ENCODE results near the gene THOP1. TPM values are rescaled to one million over a fixed set of nuclear protein-coding genes. Genes with fewer than 3 reads are reported as not detected.

Gene THOP1
- total and polyA plus RNA-seq, 2 donors from 2014 or later: 36.8 to 42.9 TPM

- FAIRE-seq (peak; percentile 15), DNase-seq (peak; percentile 98 to 99 (median 99))
- H3K4me3 ChIP-seq (ENCODE audit: low read length in 3 of 3): peak within 1 kb of the TSS; percentile 71 to 91 (median 78)
- no peaks in the 10 kb centered on the region for H3K9me3 ChIP-seq (ENCODE audit: control insufficient read depth in 2 of 3, insufficient read depth in 1 of 3, low read length in 3 of 3)
- peaks cover 4 to 7% (median 6%) of the 10 kb centered on the region in 3 donors for H3K36me3 ChIP-seq (ENCODE audit: control insufficient read depth in 2 of 3, insufficient read depth in 3 of 3, low read length in 3 of 3)
- peak within 1 kb of the TSS; percentile 27 to 60 (median 54) for H3K9ac ChIP-seq (ENCODE audit: low read length in 3 of 3)
- no peak within 1 kb of the TSS for H3K27ac ChIP-seq (ENCODE audit: low read depth in 2 of 2, low read length in 2 of 2)
- TF ChIP-seq, protein P1, sequence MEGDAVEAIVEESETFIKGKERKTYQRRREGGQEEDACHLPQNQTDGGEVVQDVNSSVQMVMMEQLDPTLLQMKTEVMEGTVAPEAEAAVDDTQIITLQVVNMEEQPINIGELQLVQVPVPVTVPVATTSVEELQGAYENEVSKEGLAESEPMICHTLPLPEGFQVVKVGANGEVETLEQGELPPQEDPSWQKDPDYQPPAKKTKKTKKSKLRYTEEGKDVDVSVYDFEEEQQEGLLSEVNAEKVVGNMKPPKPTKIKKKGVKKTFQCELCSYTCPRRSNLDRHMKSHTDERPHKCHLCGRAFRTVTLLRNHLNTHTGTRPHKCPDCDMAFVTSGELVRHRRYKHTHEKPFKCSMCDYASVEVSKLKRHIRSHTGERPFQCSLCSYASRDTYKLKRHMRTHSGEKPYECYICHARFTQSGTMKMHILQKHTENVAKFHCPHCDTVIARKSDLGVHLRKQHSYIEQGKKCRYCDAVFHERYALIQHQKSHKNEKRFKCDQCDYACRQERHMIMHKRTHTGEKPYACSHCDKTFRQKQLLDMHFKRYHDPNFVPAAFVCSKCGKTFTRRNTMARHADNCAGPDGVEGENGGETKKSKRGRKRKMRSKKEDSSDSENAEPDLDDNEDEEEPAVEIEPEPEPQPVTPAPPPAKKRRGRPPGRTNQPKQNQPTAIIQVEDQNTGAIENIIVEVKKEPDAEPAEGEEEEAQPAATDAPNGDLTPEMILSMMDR (IDR thresholded peaks at IDR 0.05; ENCODE audit: borderline replicate concordance, extremely low read depth, insufficient read depth): peak; percentile 16
- peaks cover 0 to 6% (median 0%) of the 10 kb centered on the region in 3 donors for H3K4me1 ChIP-seq (ENCODE audit: control insufficient read depth in 2 of 3, insufficient read depth in 2 of 3, low read depth in 1 of 3, low read length in 3 of 3)
- intact Hi-C loops (cut with DNase I): no loop called here
- no peaks in the 10 kb centered on the region for H3K27me3 ChIP-seq (ENCODE audit: control insufficient read depth, insufficient read depth, low read length)
Measured at GRCh38 chr19:2739602-2740313, 45.5 kb upstream of the THOP1 start, which contains the start of gene SLC39A3. SLC39A3 (minus strand) TSS chr19:2740017; CDS start chr19:2737257, 2,760 bp downstream.

DNA sequence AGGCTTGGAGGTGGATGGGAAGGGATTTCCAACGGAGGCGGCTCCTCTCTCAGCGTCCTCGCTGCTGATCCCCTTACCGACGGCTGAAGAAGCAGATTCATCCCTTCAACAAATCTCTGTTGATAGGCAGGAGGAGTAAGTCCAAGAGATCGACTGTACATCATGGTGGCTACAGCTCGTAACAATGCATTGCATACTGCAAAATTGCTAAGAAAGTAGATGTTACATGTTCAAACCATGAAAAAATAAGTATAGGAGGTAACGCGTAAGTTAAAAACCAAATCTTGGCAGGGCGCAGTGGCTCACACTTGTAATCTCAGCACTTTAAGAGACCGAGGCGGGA, 45.0 kb upstream of the THOP1 start:
- peak overlapping the region in 1 of 3 donors; percentile 71 for H3K4me3 ChIP-seq (ENCODE audit: low read length in 3 of 3)
- peaks cover 4 to 6% (median 5%) of the 10 kb centered on the region in 3 donors for H3K36me3 ChIP-seq (ENCODE audit: control insufficient read depth in 2 of 3, insufficient read depth in 3 of 3, low read length in 3 of 3)
- intact Hi-C loops (cut with DNase I): no loop called here
- H3K9me3 ChIP-seq (ENCODE audit: control insufficient read depth in 2 of 3, insufficient read depth in 1 of 3, low read length in 3 of 3): no peaks in the 10 kb centered on the region
- TF ChIP-seq, protein P1 (IDR thresholded peaks at IDR 0.05; ENCODE audit: borderline replicate concordance, extremely low read depth, insufficient read depth): no peak
- FAIRE-seq (no peak), DNase-seq (peak in 1 of 5 donors; percentile 20)
- peaks cover 0 to 6% (median 0%) of the 10 kb centered on the region in 3 donors for H3K4me1 ChIP-seq (ENCODE audit: control insufficient read depth in 2 of 3, insufficient read depth in 2 of 3, low read depth in 1 of 3, low read length in 3 of 3)
- no peak overlapping the region for H3K27ac ChIP-seq (ENCODE audit: low read depth in 2 of 2, low read length in 2 of 2)
- no peaks in the 10 kb centered on the region for H3K27me3 ChIP-seq (ENCODE audit: control insufficient read depth, insufficient read depth, low read length)
- no peak overlapping the region for H3K9ac ChIP-seq (ENCODE audit: low read length in 3 of 3)

- H3K27ac ChIP-seq (ENCODE audit: low read depth in 2 of 2, low read length in 2 of 2): no peak overlapping the region
- FAIRE-seq: no peak
- no peaks in the 10 kb centered on the region for H3K27me3 ChIP-seq (ENCODE audit: control insufficient read depth, insufficient read depth, low read length)
- H3K9me3 ChIP-seq (ENCODE audit: control insufficient read depth in 2 of 3, insufficient read depth in 1 of 3, low read length in 3 of 3): no peaks in the 10 kb centered on the region
- TF ChIP-seq, protein P1 (IDR thresholded peaks at IDR 0.05; ENCODE audit: borderline replicate concordance, extremely low read depth, insufficient read depth): no peak
- intact Hi-C loops (cut with DNase I): no loop called here
- no peak overlapping the region for H3K4me3 ChIP-seq (ENCODE audit: low read length in 3 of 3)
- no peaks in the 10 kb centered on the region for H3K36me3 ChIP-seq (ENCODE audit: control insufficient read depth in 2 of 3, insufficient read depth in 3 of 3, low read length in 3 of 3)
- peaks cover 0 to 6% (median 0%) of the 10 kb centered on the region in 3 donors for H3K4me1 ChIP-seq (ENCODE audit: control insufficient read depth in 2 of 3, insufficient read depth in 2 of 3, low read depth in 1 of 3, low read length in 3 of 3)
- H3K9ac ChIP-seq (ENCODE audit: low read length in 3 of 3): no peak overlapping the region
- DNase-seq: no peak
Measured at GRCh38 chr19:2743099-2743498, 42.2 kb upstream of the THOP1 start.
